Upper lobe of left lung (tissue), 4 donors: ENCODE results near the gene C22orf23.

Experiments used
- POLR2A ChIP-seq, 4 donors: fragments of 450-650 bp; IDR thresholded peaks; one replicate each; pipeline ENCODE4 v1.5.1; 2016 to 2017; ENCODE audit warnings: antibody characterized with exemption in 4 of 4, mild to moderate bottlenecking in 2 of 4
- TF ChIP-seq, protein P1 (sequence below), 6 experiments: fragments of 450-650 bp in 4 of 6; fragments of 200-600 bp in 2 of 6; sonication (generic) in 2 of 6; IDR thresholded peaks; one replicate each; pipeline ENCODE4 v1.5.1; 2016 to 2019; ENCODE audit warnings: antibody characterized with exemption in 6 of 6

DNA sequence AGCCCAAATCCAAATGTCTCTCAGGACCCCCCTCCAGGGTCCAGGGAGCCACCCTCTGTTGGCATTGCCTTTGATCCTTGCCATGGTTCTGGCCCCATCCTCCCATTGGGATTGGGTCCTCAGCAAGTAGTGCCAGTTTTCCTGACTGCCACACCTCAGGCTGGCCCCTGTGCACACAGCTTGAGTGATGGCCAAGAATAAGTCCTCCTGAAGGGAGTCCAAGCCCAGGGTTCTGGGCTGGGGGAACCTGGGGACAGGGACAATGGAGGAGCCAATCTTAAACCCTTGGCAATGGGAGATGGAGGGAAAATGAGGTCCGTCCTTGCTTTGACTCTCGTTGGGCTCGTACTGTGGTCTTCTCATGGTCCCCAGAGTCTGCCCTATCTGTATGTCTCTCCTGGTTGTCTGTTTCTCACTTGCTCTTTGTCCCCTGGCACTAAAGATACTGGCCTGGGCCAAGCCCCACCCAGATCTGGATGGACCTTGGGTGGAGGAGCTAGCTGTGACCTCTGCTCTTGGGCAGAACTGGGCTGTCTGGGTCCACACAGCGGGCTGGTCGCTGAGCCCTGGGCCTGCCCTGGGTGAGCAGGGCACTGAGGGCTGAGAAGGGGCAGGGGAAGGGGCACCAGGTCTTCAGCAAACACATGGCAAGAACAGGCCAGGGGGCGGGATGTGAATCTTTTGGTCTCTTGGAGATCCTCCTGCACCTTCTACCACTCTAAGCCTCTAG lies 28.0 kb upstream of the C22orf23 start:
- TF ChIP-seq, protein P1, sequence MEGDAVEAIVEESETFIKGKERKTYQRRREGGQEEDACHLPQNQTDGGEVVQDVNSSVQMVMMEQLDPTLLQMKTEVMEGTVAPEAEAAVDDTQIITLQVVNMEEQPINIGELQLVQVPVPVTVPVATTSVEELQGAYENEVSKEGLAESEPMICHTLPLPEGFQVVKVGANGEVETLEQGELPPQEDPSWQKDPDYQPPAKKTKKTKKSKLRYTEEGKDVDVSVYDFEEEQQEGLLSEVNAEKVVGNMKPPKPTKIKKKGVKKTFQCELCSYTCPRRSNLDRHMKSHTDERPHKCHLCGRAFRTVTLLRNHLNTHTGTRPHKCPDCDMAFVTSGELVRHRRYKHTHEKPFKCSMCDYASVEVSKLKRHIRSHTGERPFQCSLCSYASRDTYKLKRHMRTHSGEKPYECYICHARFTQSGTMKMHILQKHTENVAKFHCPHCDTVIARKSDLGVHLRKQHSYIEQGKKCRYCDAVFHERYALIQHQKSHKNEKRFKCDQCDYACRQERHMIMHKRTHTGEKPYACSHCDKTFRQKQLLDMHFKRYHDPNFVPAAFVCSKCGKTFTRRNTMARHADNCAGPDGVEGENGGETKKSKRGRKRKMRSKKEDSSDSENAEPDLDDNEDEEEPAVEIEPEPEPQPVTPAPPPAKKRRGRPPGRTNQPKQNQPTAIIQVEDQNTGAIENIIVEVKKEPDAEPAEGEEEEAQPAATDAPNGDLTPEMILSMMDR (IDR thresholded peaks at IDR 0.05): no peak
- no peak for TF ChIP-seq POLR2A (IDR thresholded peaks at IDR 0.05)
